ENCODE data around the gene CCDC60. TPM values are rescaled to one million over a fixed set of nuclear protein-coding genes. Genes with fewer than 3 reads are reported as not detected.
A peak's percentile ranks its signal among the peaks of the same experiment; 100 is the strongest.

The CCDC60 gene
- total RNA-seq, 1 donor from 2014 or later: not detected

DNA sequence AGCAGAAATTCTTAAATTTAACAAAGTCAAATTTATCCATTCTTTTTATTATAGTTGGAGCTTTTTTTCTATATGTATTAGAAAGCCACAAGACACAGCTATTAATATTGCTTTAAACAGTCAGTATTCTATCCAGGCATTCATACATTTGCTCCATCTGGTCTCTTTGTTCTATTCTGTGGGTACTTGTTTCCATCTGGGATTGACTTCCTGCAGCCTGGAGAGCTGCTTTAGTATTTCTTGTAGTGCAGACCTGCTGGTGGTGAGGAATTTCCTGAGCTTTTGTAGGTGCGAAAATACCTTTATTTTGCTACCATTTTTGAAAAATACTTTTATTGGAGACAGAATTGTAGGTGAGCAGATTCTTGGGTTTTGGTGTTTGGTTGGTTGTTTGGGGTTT is 29.0 kb downstream of the CCDC60 start:
- H3K27me3 Mint-ChIP-seq: no peaks in the 10 kb centered on the region
- no peak overlapping the region for H3K27ac Mint-ChIP-seq
- no peak overlapping the region for H3K4me3 Mint-ChIP-seq
- no peaks in the 10 kb centered on the region for H3K9me3 Mint-ChIP-seq
- no peak for DNase-seq
- H3K36me3 Mint-ChIP-seq (ENCODE audit: low read depth): no peaks in the 10 kb centered on the region
- intact Hi-C loops (cut with micrococcal nuclease): no loop called here
- H3K4me1 Mint-ChIP-seq: no peaks in the 10 kb centered on the region

GRCh38 chr12:119365451-119365850 is 30.9 kb downstream of the CCDC60 start:
- Mint-ChIP-seq H3K27me3 (peaks cover 3% of the 10 kb centered on the region), H3K27ac (no peak overlapping the region), H3K9me3 (no peaks in the 10 kb centered on the region), H3K36me3 (ENCODE audit: low read depth) (no peaks in the 10 kb centered on the region), H3K4me1 (no peaks in the 10 kb centered on the region), H3K4me3 (no peak overlapping the region)
- intact Hi-C loops (cut with micrococcal nuclease): no loop called here
- no peak for DNase-seq

- no peaks in the 10 kb centered on the region for H3K4me1 Mint-ChIP-seq
- H3K4me3 Mint-ChIP-seq: no peak overlapping the region
- peaks cover 3% of the 10 kb centered on the region for H3K27me3 Mint-ChIP-seq
- H3K9me3 Mint-ChIP-seq: no peaks in the 10 kb centered on the region
- intact Hi-C loops (cut with micrococcal nuclease): no loop called here
- DNase-seq: no peak
- no peak overlapping the region for H3K27ac Mint-ChIP-seq
- H3K36me3 Mint-ChIP-seq (ENCODE audit: low read depth): no peaks in the 10 kb centered on the region
These were observed 31.5 kb downstream of the CCDC60 start for GRCh38 chr12:119366007-119366406.

DNA sequence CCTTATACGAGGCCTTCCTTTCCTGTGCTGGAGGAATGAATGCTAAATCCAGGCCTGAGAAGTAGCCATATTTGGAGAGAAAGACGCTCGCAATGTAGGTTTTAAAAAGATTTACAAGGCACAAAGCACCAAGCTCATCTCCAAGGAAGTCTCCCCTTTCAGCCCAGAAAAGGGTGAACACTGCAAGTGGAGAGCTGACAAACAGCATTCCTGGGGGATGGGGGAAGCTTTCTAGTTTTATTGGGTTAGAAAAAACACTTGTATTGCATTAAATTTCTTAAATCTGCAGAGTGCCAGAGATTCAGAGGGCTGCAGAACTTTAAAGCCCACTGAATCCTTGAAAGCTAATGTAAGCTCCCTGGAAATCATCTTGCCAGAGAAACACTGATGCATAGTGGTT is 34.6 kb downstream of the CCDC60 start:
- Mint-ChIP-seq H3K27me3 (peaks cover 3% of the 10 kb centered on the region), H3K36me3 (ENCODE audit: low read depth) (no peaks in the 10 kb centered on the region), H3K4me1 (no peaks in the 10 kb centered on the region), H3K27ac (no peak overlapping the region), H3K9me3 (no peaks in the 10 kb centered on the region), H3K4me3 (no peak overlapping the region)
- DNase-seq: no peak
- intact Hi-C loops (cut with micrococcal nuclease): no loop called here

GRCh38 chr12:119369907-119370546 is 35.5 kb downstream of the CCDC60 start:
- Mint-ChIP-seq H3K4me1 (no peaks in the 10 kb centered on the region), H3K9me3 (no peaks in the 10 kb centered on the region), H3K27me3 (peaks cover 3% of the 10 kb centered on the region), H3K36me3 (ENCODE audit: low read depth) (no peaks in the 10 kb centered on the region), H3K27ac (no peak overlapping the region), H3K4me3 (no peak overlapping the region)
- intact Hi-C loops (cut with micrococcal nuclease): no loop called here
- no peak for DNase-seq

GRCh38 chr12:119372540-119372939 is 38.0 kb downstream of the CCDC60 start:
- Mint-ChIP-seq H3K4me1 (peaks cover 4% of the 10 kb centered on the region), H3K27me3 (peaks cover 3% of the 10 kb centered on the region), H3K9me3 (no peaks in the 10 kb centered on the region), H3K36me3 (ENCODE audit: low read depth) (no peaks in the 10 kb centered on the region), H3K27ac (no peak overlapping the region), H3K4me3 (no peak overlapping the region)
- intact Hi-C loops (cut with micrococcal nuclease): no loop called here
- no peak for DNase-seq

DNA sequence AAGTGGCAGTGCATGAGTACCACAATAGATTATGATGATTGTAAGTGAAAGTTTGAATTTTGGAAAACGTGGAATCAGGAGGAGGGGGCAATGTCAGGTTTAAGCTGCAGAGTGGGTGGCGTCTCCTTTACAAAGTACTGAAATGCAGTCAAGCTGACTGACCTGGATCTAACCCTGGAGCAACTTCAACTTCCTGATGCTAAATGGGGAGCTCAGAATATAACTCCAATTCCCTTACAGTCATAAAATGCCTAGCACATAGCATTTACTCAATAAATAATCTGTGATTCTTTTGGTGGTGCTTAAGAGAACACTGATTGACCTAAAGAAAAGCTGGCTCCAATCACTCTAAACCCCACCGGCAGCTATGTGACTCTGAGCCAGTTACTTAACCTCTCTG is 38.5 kb downstream of the CCDC60 start:
- intact Hi-C loops (cut with micrococcal nuclease): no loop called here
- no peaks in the 10 kb centered on the region for H3K9me3 Mint-ChIP-seq

DNA sequence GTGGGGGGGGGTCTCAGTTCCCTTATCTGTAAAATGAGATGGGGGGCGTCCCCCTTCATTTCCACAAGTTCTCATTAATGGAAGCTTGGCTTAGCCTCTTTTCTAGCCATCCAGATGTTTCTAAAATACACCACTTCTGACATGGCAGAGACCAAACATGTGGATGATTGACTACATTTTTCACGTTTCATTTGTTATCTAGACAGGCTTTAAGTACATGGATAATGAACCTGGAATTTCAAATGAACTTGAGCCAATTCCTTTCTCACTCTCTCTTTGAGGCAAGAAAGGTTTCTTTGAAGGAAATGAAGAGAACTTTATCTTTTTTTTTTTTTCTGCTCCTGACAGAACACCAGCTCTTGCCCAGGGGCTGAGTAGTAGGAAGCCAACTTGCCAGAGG is 39.1 kb downstream of the CCDC60 start:
- Mint-ChIP-seq H3K4me1 (peaks cover 4% of the 10 kb centered on the region), H3K27ac (no peak overlapping the region), H3K9me3 (no peaks in the 10 kb centered on the region), H3K4me3 (no peak overlapping the region), H3K36me3 (ENCODE audit: low read depth) (no peaks in the 10 kb centered on the region), H3K27me3 (peaks cover 3% of the 10 kb centered on the region)
- intact Hi-C loops (cut with micrococcal nuclease): no loop called here
- no peak for DNase-seq

More for the DNA sequence above, 38.5 kb downstream of the CCDC60 start:
- peaks cover 3% of the 10 kb centered on the region for H3K27me3 Mint-ChIP-seq
- no peaks in the 10 kb centered on the region for H3K36me3 Mint-ChIP-seq (ENCODE audit: low read depth)
- H3K4me3 Mint-ChIP-seq: no peak overlapping the region
- H3K4me1 Mint-ChIP-seq: peaks cover 4% of the 10 kb centered on the region
- DNase-seq: no peak
- H3K27ac Mint-ChIP-seq: no peak overlapping the region

GRCh38 chr12:119374635-119375034 is 40.1 kb downstream of the CCDC60 start:
- no peaks in the 10 kb centered on the region for H3K9me3 Mint-ChIP-seq

DNA sequence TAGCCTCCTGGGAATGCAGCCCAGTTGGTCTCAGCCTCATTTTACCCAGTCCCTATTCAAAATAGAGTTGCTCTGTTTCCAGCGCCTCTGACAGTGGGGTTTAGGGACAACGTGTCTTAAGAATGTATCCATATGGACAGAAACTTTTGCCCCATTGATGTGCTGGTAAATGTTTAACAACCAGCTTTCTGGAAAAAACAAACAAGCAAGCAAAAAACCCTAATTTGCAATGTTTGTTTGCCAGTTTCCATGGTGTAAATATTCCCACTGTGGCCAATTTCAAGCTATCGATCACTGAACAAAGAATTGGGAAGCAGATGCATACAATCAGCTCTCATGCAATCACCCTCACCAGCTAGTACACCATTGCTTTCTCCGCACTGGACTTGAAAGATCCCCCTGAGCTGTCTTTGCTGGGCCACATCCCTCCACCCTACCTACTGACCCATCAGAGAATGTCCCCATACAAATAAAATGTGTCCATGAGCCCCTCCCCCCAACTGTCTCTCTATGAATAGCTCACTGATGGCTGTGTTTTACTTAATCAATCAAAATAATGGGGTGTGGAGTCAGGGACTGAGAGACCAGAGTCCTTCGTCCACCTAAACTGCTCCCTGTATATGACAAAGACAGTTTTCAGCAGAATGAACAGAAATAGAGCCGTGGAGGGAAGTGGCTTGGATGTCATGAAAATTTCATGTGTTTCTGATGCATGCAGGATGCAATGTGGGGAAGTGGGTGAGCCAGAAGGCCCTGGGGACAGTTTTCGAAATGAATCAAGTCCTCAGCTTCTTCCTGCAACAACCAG is 40.8 kb downstream of the CCDC60 start:
- Mint-ChIP-seq H3K36me3 (ENCODE audit: low read depth) (no peaks in the 10 kb centered on the region), H3K27me3 (no peaks in the 10 kb centered on the region), H3K27ac (no peak overlapping the region), H3K4me1 (peaks cover 4% of the 10 kb centered on the region), H3K9me3 (no peaks in the 10 kb centered on the region), H3K4me3 (no peak overlapping the region)
- DNase-seq: peak; percentile 64
- intact Hi-C loops (cut with micrococcal nuclease): no loop called here

More at GRCh38 chr12:119374635-119375034, 40.1 kb downstream of the CCDC60 start:
- Mint-ChIP-seq H3K4me1 (peaks cover 4% of the 10 kb centered on the region), H3K4me3 (no peak overlapping the region), H3K27ac (no peak overlapping the region), H3K27me3 (no peaks in the 10 kb centered on the region), H3K36me3 (ENCODE audit: low read depth) (no peaks in the 10 kb centered on the region)
- intact Hi-C loops (cut with micrococcal nuclease): no loop called here
- no peak for DNase-seq

DNA sequence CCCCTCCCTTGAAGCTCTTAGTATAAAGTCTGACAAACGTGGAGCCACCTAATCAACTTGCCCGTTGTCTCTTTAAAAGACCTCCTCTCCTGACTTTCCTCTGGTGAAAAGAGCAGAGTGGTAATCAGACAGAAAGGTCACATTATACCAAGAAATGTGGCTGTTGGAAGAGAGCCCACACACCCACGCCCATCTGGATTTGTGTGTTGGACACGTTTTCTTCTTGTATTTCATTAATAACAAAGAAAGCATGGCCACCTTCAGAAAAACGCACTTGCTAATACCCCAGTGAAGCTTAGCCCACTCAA is 41.3 kb downstream of the CCDC60 start:
- Mint-ChIP-seq H3K4me3 (no peak overlapping the region), H3K9me3 (no peaks in the 10 kb centered on the region), H3K36me3 (ENCODE audit: low read depth) (no peaks in the 10 kb centered on the region), H3K27ac (no peak overlapping the region), H3K4me1 (peaks cover 4% of the 10 kb centered on the region), H3K27me3 (no peaks in the 10 kb centered on the region)
- intact Hi-C loops (cut with micrococcal nuclease): no loop called here
- no peak for DNase-seq

DNA sequence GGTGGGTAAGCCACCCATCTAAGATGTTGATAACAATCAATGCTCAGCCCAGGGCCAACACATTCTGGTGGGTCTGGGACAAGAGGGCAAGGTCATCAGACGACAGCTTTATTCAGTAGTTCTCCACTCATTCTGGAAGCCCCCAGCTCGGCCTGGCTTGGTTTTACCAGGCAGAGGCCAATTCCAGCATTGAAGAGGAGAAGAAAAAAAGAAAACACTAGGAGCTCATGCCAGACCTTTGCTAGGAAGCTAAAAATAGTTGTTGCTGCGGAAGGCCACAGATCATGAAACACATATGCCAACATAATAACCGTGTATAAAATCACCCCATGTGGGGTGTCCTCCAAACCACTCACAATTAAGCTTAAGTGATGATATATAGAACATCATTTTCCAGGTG is 44.4 kb downstream of the CCDC60 start:
- peaks cover 4% of the 10 kb centered on the region for H3K4me1 Mint-ChIP-seq
- DNase-seq: no peak
- H3K36me3 Mint-ChIP-seq (ENCODE audit: low read depth): no peaks in the 10 kb centered on the region
- H3K4me3 Mint-ChIP-seq: no peak overlapping the region
- intact Hi-C loops (cut with micrococcal nuclease): no loop called here
- no peaks in the 10 kb centered on the region for H3K27me3 Mint-ChIP-seq
- peaks cover 4% of the 10 kb centered on the region for H3K9me3 Mint-ChIP-seq
- no peak overlapping the region for H3K27ac Mint-ChIP-seq

DNA sequence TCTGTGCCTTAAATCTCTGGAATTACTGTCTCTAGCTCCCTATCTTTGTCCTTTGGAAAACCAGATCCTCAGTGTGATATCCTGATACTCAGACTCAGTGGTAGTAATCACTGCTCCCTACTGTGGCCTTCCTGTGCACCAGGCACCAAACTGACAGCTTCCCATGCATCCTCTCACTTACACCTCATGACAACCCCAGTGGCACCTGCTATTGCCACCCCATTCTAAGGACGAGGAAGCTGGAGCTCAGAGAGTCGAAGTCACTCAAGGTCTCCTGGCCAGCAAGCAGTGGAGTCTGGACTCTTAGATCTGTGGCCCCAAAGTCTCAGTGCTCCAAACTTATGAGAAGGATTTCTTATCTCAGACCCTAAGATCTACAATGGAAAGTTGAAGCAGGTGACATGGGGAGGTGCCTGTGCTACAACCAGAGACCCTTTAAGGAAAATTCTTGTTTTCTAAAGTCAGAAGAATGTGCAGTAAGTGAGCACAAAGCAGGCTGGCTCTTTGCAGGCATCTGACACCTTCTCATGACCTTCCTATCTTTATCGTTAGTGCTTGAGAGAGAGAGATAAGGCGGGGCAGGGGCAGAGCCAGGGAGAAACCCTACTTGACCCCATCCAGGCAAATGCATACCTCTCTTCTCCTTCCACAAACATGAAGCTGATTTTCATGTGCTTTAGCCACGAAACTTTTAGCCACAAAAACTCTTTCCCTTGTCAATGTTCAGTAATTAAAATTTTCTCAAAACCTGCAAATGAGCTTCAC is 47.1 kb downstream of the CCDC60 start:
- Mint-ChIP-seq H3K27me3 (no peaks in the 10 kb centered on the region), H3K9me3 (peaks cover 4% of the 10 kb centered on the region), H3K27ac (no peak overlapping the region), H3K36me3 (ENCODE audit: low read depth) (no peaks in the 10 kb centered on the region), H3K4me3 (no peak overlapping the region), H3K4me1 (no peaks in the 10 kb centered on the region)
- DNase-seq: no peak
- intact Hi-C loops (cut with micrococcal nuclease): no loop called here

DNA sequence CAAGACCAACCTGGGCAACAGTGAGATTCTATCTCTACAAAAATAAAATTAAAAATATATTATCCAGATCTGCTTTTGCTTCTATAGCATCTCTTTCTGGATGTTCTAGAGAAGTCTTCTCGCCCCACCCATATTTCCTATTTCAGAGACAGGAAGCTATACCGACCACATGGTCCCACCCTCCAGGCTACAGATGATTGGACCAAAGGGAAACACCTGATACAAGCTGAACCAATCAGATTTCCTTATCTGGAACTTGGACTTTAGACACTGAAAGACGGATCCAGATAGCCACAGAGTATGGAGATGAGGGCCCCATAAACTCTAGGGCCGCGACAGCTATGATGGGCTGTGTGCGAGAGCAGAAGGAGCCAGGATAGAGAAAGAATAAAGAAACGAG is 48.7 kb downstream of the CCDC60 start:
- Mint-ChIP-seq H3K9me3 (peaks cover 4% of the 10 kb centered on the region), H3K27ac (no peak overlapping the region), H3K4me3 (no peak overlapping the region), H3K36me3 (ENCODE audit: low read depth) (no peaks in the 10 kb centered on the region), H3K27me3 (no peaks in the 10 kb centered on the region), H3K4me1 (no peaks in the 10 kb centered on the region)
- intact Hi-C loops (cut with micrococcal nuclease): no loop called here
- DNase-seq: no peak

All from activated CD4-positive, alpha-beta T cell treated with anti-CD3 and anti-CD28 coated beads, Interleukin-2, amount 10 ng/mL, durations not matched to agents 24 days and 14 days (primary cell).